ENCODE data around the gene XAB2.

- TF ChIP-seq EZH2 (IDR thresholded peaks at IDR 0.05; ENCODE audit: insufficient read depth, low read length) (no peak), CTCF (IDR thresholded peaks at IDR 0.05; ENCODE audit: insufficient read depth, low read depth, low read length) (no peak)
These were observed 19.1 kb upstream of the XAB2 start for GRCh38 chr19:7648265-7649014.
